H1 (cell line): Measurements from ENCODE around the gene DCAF6. TPM values are rescaled to one million over a fixed set of nuclear protein-coding genes. Genes with fewer than 3 reads are reported as not detected.
"Not testable (repeated sequence)": the region's sequence is repeated elsewhere in the genome, so short reads cannot be mapped to it uniquely, and the experiment has no call there.

ENCODE experiments used
- CTCF ChIA-PET: fragments of 300-600 bp; sonication (Branson Sonifier 250); formaldehyde crosslinking; loops from one replicate; lab custom pipeline; 2021; ENCODE audit not compliant: partially characterized antibody; lab: Charles Lee
- POLR2A ChIA-PET: fragments of 300-600 bp; sonication (Branson Sonifier 250); formaldehyde crosslinking; loops from one replicate; lab custom pipeline; 2021; ENCODE audit warnings: inconsistent platforms; ENCODE audit not compliant: partially characterized antibody; lab: Charles Lee
- DNase-seq, 2 experiments: peaks; one replicate each; pipeline versions ENCODE4 v3.0.0 to v3.0.0-alpha.2; 2010 to 2022; ENCODE audit warnings: low spot score in 2 of 2, low read depth in 1 of 2, mixed read lengths in 1 of 2
- FAIRE-seq: peaks from 2 replicates; lab custom pipeline; 2011; peaks lifted over from hg19 to GRCh38; lab: Jason Lieb, UNC
- H2AFZ ChIP-seq: 2 replicates; pipeline ENCODE4 v1.8.1; 2012; ENCODE audit warnings: low read length, inconsistent platforms
- H2AK5ac ChIP-seq: 2 replicates; pipeline ENCODE4 v1.6.1; 2013; ENCODE audit warnings: low read depth, low read length
- H2BK120ac ChIP-seq: replicated peaks from 2 replicates; pipeline ENCODE3; 2013; ENCODE audit warnings: low read depth, low read length, inconsistent platforms
- H2BK12ac ChIP-seq: 2 replicates; pipeline ENCODE4 v1.6.1; 2013; ENCODE audit warnings: low read depth, low read length
- H2BK15ac ChIP-seq: 2 replicates; pipeline ENCODE4 v1.6.1; 2013; ENCODE audit warnings: low read length
- H2BK20ac ChIP-seq: 2 replicates; pipeline ENCODE4 v1.6.1; 2013; ENCODE audit warnings: low read length
- H2BK5ac ChIP-seq: 2 replicates; pipeline ENCODE4 v1.6.1; 2013; ENCODE audit warnings: low read depth, low read length
- H3K14ac ChIP-seq: 2 replicates; pipeline ENCODE4 v1.6.1; 2013; ENCODE audit warnings: inconsistent platforms; ENCODE audit not compliant: insufficient read length
- H3K18ac ChIP-seq: 2 replicates; pipeline ENCODE4 v1.6.1; 2013; ENCODE audit warnings: low read length; ENCODE audit errors: extremely low read depth
- H3K23ac ChIP-seq: 2 replicates; pipeline ENCODE4 v1.6.1; 2013; ENCODE audit warnings: inconsistent platforms; ENCODE audit not compliant: insufficient read length
- H3K23me2 ChIP-seq: 2 replicates; pipeline ENCODE4 v1.6.1; 2013; ENCODE audit warnings: low read depth, low read length
- H3K27ac ChIP-seq: 2 replicates; pipeline ENCODE4 v1.6.1; 2011; ENCODE audit warnings: low read depth, low read length, inconsistent platforms
- H3K27me3 ChIP-seq, 4 experiments: replicated peaks in 1 of 4; 1 replicate in 1 of 4; 2 replicates in 3 of 4; pipeline versions ENCODE4 v1.6.1 to v1.8.1; 2011 to 2013; ENCODE audit warnings: low read length in 3 of 4, mild to moderate bottlenecking in 3 of 4, inconsistent platforms in 2 of 4, mixed read lengths in 2 of 4, moderate library complexity in 1 of 4; ENCODE audit not compliant: control insufficient read depth in 3 of 4, insufficient read depth in 3 of 4; ENCODE audit errors: extremely low read depth in 1 of 4
- H3K36me3 ChIP-seq, 4 experiments: 2 replicates each; pipeline versions ENCODE4 v1.6.1 to v1.8.1; 2011 to 2013; ENCODE audit warnings: mild to moderate bottlenecking in 4 of 4, low read length in 3 of 4, moderate library complexity in 2 of 4, control low read depth in 1 of 4, inconsistent platforms in 1 of 4; ENCODE audit not compliant: insufficient read depth in 4 of 4, control insufficient read depth in 2 of 4
- H3K4ac ChIP-seq: replicated peaks from 2 replicates; pipeline ENCODE3; 2013; ENCODE audit warnings: low read length, low read depth, mixed read lengths, inconsistent platforms; ENCODE audit not compliant: insufficient read length
- H3K4me1 ChIP-seq, 4 experiments: replicated peaks in 1 of 4; 1 replicate in 1 of 4; 2 replicates in 3 of 4; pipeline versions ENCODE4 v1.6.1 to v1.8.1; 2011 to 2013; ENCODE audit warnings: low read length in 3 of 4, inconsistent platforms in 2 of 4, mixed read lengths in 1 of 4; ENCODE audit not compliant: insufficient read depth in 4 of 4, control insufficient read depth in 3 of 4
- H3K4me2 ChIP-seq, 2 experiments: 2 replicates each; pipeline versions ENCODE4 v1.6.1 to v1.8.1; 2011 to 2013; ENCODE audit warnings: low read depth in 2 of 2, low read length in 2 of 2, control low read depth in 1 of 2, inconsistent platforms in 1 of 2, mild to moderate bottlenecking in 1 of 2; ENCODE audit not compliant: insufficient read depth in 1 of 2
- H3K4me3 ChIP-seq, 4 experiments: fragments of 200-600, 300-600 bp in 1 of 4; sonication (generic), shearing (Covaris generic), sonication (Bioruptor Twin) in 1 of 4; 2 replicates each; pipeline versions ENCODE4 v1.5.1 to v1.8.1; 2011 to 2016; ENCODE audit warnings: low read length in 4 of 4, low read depth in 3 of 4, control low read depth in 2 of 4, inconsistent platforms in 2 of 4, mild to moderate bottlenecking in 2 of 4, mixed read lengths in 1 of 4, moderate library complexity in 1 of 4; ENCODE audit not compliant: insufficient read depth in 2 of 4; ENCODE audit errors: extremely low read depth in 1 of 4
- H3K56ac ChIP-seq: replicated peaks from 2 replicates; pipeline ENCODE3; 2013; ENCODE audit warnings: low read depth, mild to moderate bottlenecking, mixed read lengths, low read length, inconsistent platforms; ENCODE audit not compliant: insufficient read length
- H3K79me1 ChIP-seq: 2 replicates; pipeline ENCODE4 v1.6.1; 2013; ENCODE audit warnings: low read depth, low read length, control low read depth
- H3K79me2 ChIP-seq, 2 experiments: 2 replicates each; pipeline versions ENCODE4 v1.6.1 to v1.8.1; 2012 to 2013; ENCODE audit warnings: low read length in 2 of 2, mild to moderate bottlenecking in 2 of 2, inconsistent platforms in 1 of 2; ENCODE audit not compliant: insufficient read depth in 2 of 2, control insufficient read depth in 1 of 2
- H3K9ac ChIP-seq, 4 experiments: replicated peaks in 1 of 4; 1 replicate in 1 of 4; 2 replicates in 3 of 4; pipeline versions ENCODE4 v1.6.1 to v1.8.1; 2011 to 2013; ENCODE audit warnings: low read depth in 3 of 4, low read length in 3 of 4, control low read depth in 2 of 4, mild to moderate bottlenecking in 2 of 4, moderate library complexity in 2 of 4, inconsistent platforms in 1 of 4; ENCODE audit errors: extremely low read depth in 1 of 4
- H3K9me3 ChIP-seq, 2 experiments: 2 replicates each; pipeline versions ENCODE4 v1.6.1 to v1.8.1; 2012 to 2013; ENCODE audit warnings: mild to moderate bottlenecking in 2 of 2, moderate library complexity in 2 of 2, control low read depth in 1 of 2, inconsistent platforms in 1 of 2, low read depth in 1 of 2, low read length in 1 of 2, mixed read lengths in 1 of 2; ENCODE audit not compliant: insufficient read depth in 2 of 2
- H4K20me1 ChIP-seq, 2 experiments: replicated peaks in 1 of 2; 2 replicates each; pipeline versions ENCODE3 to v1.8.1; 2011 to 2013; ENCODE audit warnings: inconsistent platforms in 2 of 2, low read length in 2 of 2, mild to moderate bottlenecking in 1 of 2; ENCODE audit not compliant: insufficient read depth in 2 of 2, control insufficient read depth in 1 of 2
- H4K5ac ChIP-seq: 2 replicates; pipeline ENCODE4 v1.6.1; 2013; ENCODE audit warnings: low read length, low read depth, mixed read lengths, inconsistent platforms; ENCODE audit not compliant: insufficient read length
- H4K8ac ChIP-seq: 2 replicates; pipeline ENCODE4 v1.8.0; 2013; ENCODE audit warnings: mild to moderate bottlenecking, moderate library complexity, low read length, inconsistent platforms; ENCODE audit not compliant: insufficient read depth; ENCODE audit errors: extremely low read depth
- H4K91ac ChIP-seq: replicated peaks from 2 replicates; pipeline ENCODE3; 2013; ENCODE audit warnings: low read length, mixed read lengths, inconsistent platforms; ENCODE audit not compliant: insufficient read length
- BCL11A ChIP-seq, 2 experiments: IDR thresholded peaks; one replicate each; pipeline ENCODE4 v1.6.1; 2011; ENCODE audit warnings: low read depth in 2 of 2, low read length in 2 of 2, mild to moderate bottlenecking in 2 of 2
- EGR1 ChIP-seq: IDR thresholded peaks from 2 replicates; pipeline ENCODE4 v1.6.1; 2011; ENCODE audit warnings: low read depth, low read length, borderline replicate concordance
- GTF2F1 ChIP-seq: IDR thresholded peaks from 2 replicates; pipeline ENCODE4 v1.6.1; 2012; ENCODE audit warnings: low read depth, low read length, improper control_type of control experiment, borderline replicate concordance
- HDAC2 ChIP-seq, 2 experiments: fragments of 300-600 bp in 1 of 2; sonication (generic) in 1 of 2; IDR thresholded peaks; 2 replicates each; pipeline ENCODE4 v1.6.1; 2011 to 2012; ENCODE audit warnings: low read depth in 2 of 2, low read length in 2 of 2, mild to moderate bottlenecking in 2 of 2, moderate library complexity in 2 of 2, borderline replicate concordance in 1 of 2, inconsistent platforms in 1 of 2
- MAFK ChIP-seq: IDR thresholded peaks from 2 replicates; pipeline ENCODE4 v1.6.1; 2012; ENCODE audit warnings: low read depth, mild to moderate bottlenecking, improper control_type of control experiment, low read length
- TCF12 ChIP-seq: IDR thresholded peaks from 2 replicates; pipeline ENCODE4 v1.6.1; 2011; ENCODE audit warnings: low read depth, mild to moderate bottlenecking, low read length
- WGBS, 2 experiments: shearing (Covaris generic) in 1 of 2; methylation state at CpG; one replicate each; pipeline versions ENCODE4 v1.1.6 to v1.1.7; 2013 to 2015; ENCODE audit warnings: low lambda C conversion rate in 2 of 2, mixed read lengths in 2 of 2, inconsistent platforms in 1 of 2, low coverage in 1 of 2, missing lambda C conversion rate in 1 of 2; ENCODE audit not compliant: insufficient replicate concordance in 2 of 2, insufficient coverage in 1 of 2, insufficient read length in 1 of 2; ENCODE audit errors: extremely low coverage in 1 of 2, missing lambda C conversion rate in 1 of 2; 5-methylcytosine and 5-hydroxymethylcytosine counted together
- polyA plus RNA-seq, 7 experiments: library from polyadenylated mRNA; depleted of rRNA in 3 of 7; stranded (reverse) in 5 of 7; unstranded in 2 of 7; fragments of >200 nt in 5 of 7; fragments of 200-250 nt in 2 of 7; gene quantifications; 1 replicate in 5 of 7; 2 replicates in 1 of 7; 4 replicates in 1 of 7; pipeline versions ENCODE4 v1.2.1 to v1.2.3, GENCODE V29; 2011 to 2013; ENCODE audit warnings: missing spikeins in 2 of 7, mixed read lengths in 2 of 7
- total RNA-seq: library from RNA; stranded (reverse); fragmentation: NEBNext Ultra II Directional; extraction: Animal tissue kit (Norgen Biotek cat#: 25700); gene quantifications from 2 replicates; pipeline ENCODE4 v1.2.1, GENCODE V29; 2021

The DCAF6 gene
- total and polyA plus RNA-seq, 2 of the 8 experiments (the other 6 are each of a cell fraction or from before 2014, with no cell fraction given), result 12.3 to 17.4 TPM

DNA sequence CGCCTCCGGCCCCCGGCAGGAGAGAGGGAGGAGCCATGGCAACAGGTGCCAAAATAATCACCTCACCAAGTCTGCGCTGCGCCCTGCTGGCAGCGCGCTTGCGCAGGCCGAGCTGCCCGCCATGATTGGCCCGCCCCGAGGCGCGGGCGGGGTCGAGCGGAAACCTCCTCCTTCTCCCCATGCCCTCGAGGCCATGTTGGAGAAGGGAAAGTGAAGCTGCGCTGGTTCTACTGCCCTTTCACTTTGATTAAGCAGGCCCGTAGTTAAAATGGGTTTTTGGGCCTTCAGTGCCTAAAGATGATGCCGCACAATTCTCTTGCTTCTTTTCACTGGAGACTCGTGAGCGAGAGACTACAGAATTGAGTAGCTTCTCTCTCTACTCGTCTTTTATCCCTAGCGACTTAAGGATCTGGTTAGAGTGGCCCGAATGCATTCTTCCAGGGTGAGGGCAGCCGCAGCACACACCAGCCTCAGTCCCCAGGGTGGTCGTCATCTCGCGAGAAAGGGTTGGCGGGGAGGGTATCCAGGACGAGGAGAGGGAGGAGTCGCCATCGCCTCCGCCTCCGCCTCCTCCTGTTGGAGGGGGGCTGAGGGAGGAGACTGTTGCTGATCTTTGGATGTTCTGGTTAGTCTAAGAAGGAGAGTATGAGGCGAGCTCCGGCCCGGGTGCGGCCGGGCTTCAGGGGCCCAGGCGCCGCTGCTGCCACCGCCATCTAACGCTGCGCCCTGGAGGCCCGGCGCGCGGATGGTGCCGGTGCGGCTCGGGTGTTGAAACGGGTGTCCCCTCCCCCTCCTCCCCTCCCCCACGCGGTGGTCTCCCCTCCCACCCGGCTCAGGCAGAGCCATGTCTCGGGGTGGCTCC, at the start of gene DCAF6 (continued):
- TF ChIP-seq TCF12, result no peak
- TF ChIP-seq BCL11A (IDR thresholded peaks at IDR 0.05; ENCODE audit: low read depth in 2 of 2, low read length in 2 of 2), result no peak
- no peak; the same call in 1 of the 2 replicates for TF ChIP-seq EGR1
- TF ChIP-seq HDAC2 (IDR thresholded peaks at IDR 0.05; ENCODE audit: borderline replicate concordance in 1 of 2, low read depth in 2 of 2, low read length in 2 of 2), result no peak
- no peak; the same call in 1 of the 2 replicates for TF ChIP-seq GTF2F1
- TF ChIP-seq MAFK, result no peak

DNA sequence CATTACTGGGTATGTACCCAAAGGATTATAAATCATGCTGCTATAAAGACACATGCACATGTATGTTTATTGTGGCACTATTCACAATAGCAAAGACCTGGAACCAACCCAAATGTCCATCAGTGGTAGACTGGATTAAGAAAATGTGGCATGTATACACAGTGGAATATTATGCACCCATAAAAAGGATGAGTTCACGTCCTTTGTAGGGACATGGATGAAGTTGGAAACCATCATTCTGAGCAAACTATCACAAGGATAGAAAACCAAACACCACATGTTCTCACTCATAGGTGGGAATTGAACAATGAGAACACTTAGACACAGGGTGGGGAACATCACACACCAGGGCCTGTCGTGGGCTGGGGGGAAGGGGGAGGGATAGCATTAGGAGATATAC, 49.3 kb upstream of the DCAF6 start:
- CTCF ChIA-PET, DNase-seq, H3K23me2 ChIP-seq: not testable (repeated sequence)

More for the DNA sequence above, 49.3 kb upstream of the DCAF6 start:
- H2BK5ac ChIP-seq, H3K4me3 ChIP-seq, H2BK20ac ChIP-seq, H3K79me2 ChIP-seq, H4K5ac ChIP-seq, H4K91ac ChIP-seq, H2BK120ac ChIP-seq, H3K4ac ChIP-seq, FAIRE-seq, H3K27me3 ChIP-seq, H4K8ac ChIP-seq, H3K9me3 ChIP-seq, H2AFZ ChIP-seq, H3K23ac ChIP-seq, H3K4me2 ChIP-seq, H3K14ac ChIP-seq, POLR2A ChIA-PET, H3K56ac ChIP-seq, H2BK15ac ChIP-seq, H3K36me3 ChIP-seq, H4K20me1 ChIP-seq, H2BK12ac ChIP-seq, H3K9ac ChIP-seq, H3K18ac ChIP-seq, H3K4me1 ChIP-seq, H3K27ac ChIP-seq, H2AK5ac ChIP-seq, H3K79me1 ChIP-seq: not testable (repeated sequence)
- WGBS, 2 experiments, result 83% methylated on average over 2 of the region's 2 CpGs; no CpG with 5 or more reads in 1 of the 2 experiments
